H1 (cell line): ENCODE data around the gene ACACB. TPM values are rescaled to one million over a fixed set of nuclear protein-coding genes. Genes with fewer than 3 reads are reported as not detected.
A peak's percentile ranks its signal among the peaks of the same experiment; 100 is the strongest.

Experiments
- CHD7 ChIP-seq: fragments of 300-600 bp; sonication (generic); IDR thresholded peaks from 2 replicates; pipeline ENCODE4 v1.7.1; 2012; ENCODE audit warnings: low read length, moderate library complexity, mild to moderate bottlenecking, inconsistent platforms; ENCODE audit not compliant: insufficient replicate concordance
- CTCF ChIP-seq, 3 experiments: IDR thresholded peaks; 1 replicate in 2 of 3; 2 replicates in 1 of 3; pipeline versions ENCODE4 v1.5.1 to v1.6.1; 2011; ENCODE audit warnings: low read length in 3 of 3, mild to moderate bottlenecking in 3 of 3, inconsistent platforms in 2 of 3, low read depth in 1 of 3, moderate library complexity in 1 of 3; ENCODE audit not compliant: insufficient read depth in 1 of 3; ENCODE audit errors: control extremely low read depth in 1 of 3
- NRF1 ChIP-seq: IDR thresholded peaks from 2 replicates; pipeline ENCODE4 v1.6.1; 2011; ENCODE audit warnings: mild to moderate bottlenecking, low read depth, low read length, improper control_type of control experiment
- RBBP5 ChIP-seq: IDR thresholded peaks from 2 replicates; pipeline ENCODE4 v1.7.1; 2012; ENCODE audit warnings: low read depth, mild to moderate bottlenecking, inconsistent platforms, low read length, moderate library complexity, borderline replicate concordance
- SRF ChIP-seq: IDR thresholded peaks from 2 replicates; pipeline ENCODE4 v1.6.1; 2011; ENCODE audit warnings: mild to moderate bottlenecking, low read depth, low read length, moderate library complexity
- polyA plus RNA-seq, 7 experiments: library from polyadenylated mRNA; depleted of rRNA in 3 of 7; stranded (reverse) in 5 of 7; unstranded in 2 of 7; fragments of >200 nt in 5 of 7; fragments of 200-250 nt in 2 of 7; gene quantifications; 1 replicate in 5 of 7; 2 replicates in 1 of 7; 4 replicates in 1 of 7; pipeline versions ENCODE4 v1.2.1 to v1.2.3, GENCODE V29; 2011 to 2013; ENCODE audit warnings: missing spikeins in 2 of 7, mixed read lengths in 2 of 7
- total RNA-seq: library from RNA; stranded (reverse); fragmentation: NEBNext Ultra II Directional; extraction: Animal tissue kit (Norgen Biotek cat#: 25700); gene quantifications from 2 replicates; pipeline ENCODE4 v1.2.1, GENCODE V29; 2021

The ACACB gene
- total and polyA plus RNA-seq, 2 of the 8 experiments (the other 6 are each of a cell fraction or from before 2014, with no cell fraction given), result 5.8 to 15.3 TPM

DNA sequence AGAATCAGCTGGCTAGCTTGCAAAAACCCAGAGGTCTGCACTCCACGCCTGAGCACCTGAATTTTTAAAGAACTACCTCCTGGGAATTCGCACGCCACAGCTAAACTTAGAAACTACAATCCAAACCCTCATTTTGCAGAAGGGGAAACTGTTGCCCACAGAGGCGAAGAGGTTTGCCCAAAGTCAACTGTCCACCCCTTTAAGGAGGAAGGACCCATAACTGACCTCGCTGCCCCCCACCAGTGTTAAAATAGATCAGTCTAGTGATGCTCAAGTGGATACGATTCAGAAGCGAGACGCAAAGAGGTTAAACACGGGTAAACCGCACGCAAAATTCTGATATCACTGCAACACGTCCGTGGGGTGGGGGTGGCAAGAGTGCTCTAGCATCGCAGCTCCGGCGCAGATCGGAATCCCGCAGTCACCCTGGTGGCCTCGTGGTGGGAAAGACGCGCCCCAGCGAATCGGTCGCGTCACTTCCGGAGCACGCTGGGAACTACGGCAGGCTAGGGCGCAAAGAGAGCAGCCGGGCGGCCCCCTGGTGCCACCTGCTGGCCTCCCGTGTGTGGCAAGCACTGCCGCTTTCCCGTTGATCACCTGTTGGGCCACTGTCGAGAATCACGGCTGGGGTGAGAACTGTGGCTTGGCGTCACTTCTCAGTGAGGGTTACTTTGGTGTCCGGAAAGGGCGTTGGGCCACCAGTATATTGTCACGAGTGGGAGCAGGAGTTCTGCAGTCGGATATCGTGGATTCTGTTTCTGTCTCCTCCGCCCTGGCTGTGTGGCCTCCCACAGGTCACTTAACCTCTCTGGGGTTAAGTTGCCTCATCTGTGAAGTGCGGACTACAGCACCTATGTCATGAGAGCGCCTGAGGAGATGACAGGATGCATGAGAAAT lies 23.1 kb upstream of the ACACB start, which contains the start of gene ALKBH2 (continued):
- TF ChIP-seq CTCF (IDR thresholded peaks at IDR 0.05; ENCODE audit: control extremely low read depth in 1 of 3, insufficient read depth in 1 of 3, low read depth in 1 of 3, low read length in 3 of 3) (peak; percentile 93 to 99 (median 96)), CHD7 (no peak), SRF (0 out of 2 replicates have a peak, but pooled peaks have one; percentile 41), RBBP5 (peak; percentile 81; the same call in 1 of the 2 replicates), NRF1 (no peak)
